SW 1271 (cell line): ENCODE measurements around the gene ZBTB14.

Experiments
- DNase-seq, 2 experiments: peaks; one replicate each; lab custom pipeline; 2025; lab: John Stamatoyannopoulos, UW

The ZBTB14 gene

GRCh38 chr18:5295231-5295920, at the start of gene ZBTB14:
Gene ZBTB14 (minus strand): TSS chr18:5295726. CDS start chr18:5293246, 2,480 bp downstream.
- DNase-seq, result peak in 1 of 2 experiments; percentile 2

- DNase-seq, result no peak
Measured at GRCh38 chr18:5339202-5339834, 43.8 kb upstream of the ZBTB14 start.

- DNase-seq, result no peak
Measured at GRCh38 chr18:5334456-5335075, 39.0 kb upstream of the ZBTB14 start.

GRCh38 chr18:5318061-5318700, 22.7 kb upstream of the ZBTB14 start:
- no peak for DNase-seq

- DNase-seq, result no peak
Measured at GRCh38 chr18:5317186-5317585, 21.7 kb upstream of the ZBTB14 start.

GRCh38 chr18:5315838-5316237, 20.3 kb upstream of the ZBTB14 start:
- DNase-seq, result no peak

GRCh38 chr18:5311301-5311989, 15.9 kb upstream of the ZBTB14 start:
- DNase-seq, result no peak

GRCh38 chr18:5309888-5310470, 14.5 kb upstream of the ZBTB14 start:
- no peak for DNase-seq

GRCh38 chr18:5305835-5306234, 10.3 kb upstream of the ZBTB14 start:
- DNase-seq, result no peak

- no peak for DNase-seq
Measured at GRCh38 chr18:5304232-5304631, 8.7 kb upstream of the ZBTB14 start.

GRCh38 chr18:5303636-5304035, 8.1 kb upstream of the ZBTB14 start:
- DNase-seq, result no peak

GRCh38 chr18:5302606-5303005, 7.1 kb upstream of the ZBTB14 start:
- no peak for DNase-seq

- DNase-seq, result no peak
Measured at GRCh38 chr18:5300476-5301010, 5.0 kb upstream of the ZBTB14 start.

GRCh38 chr18:5298156-5298852, 2.8 kb upstream of the ZBTB14 start:
- DNase-seq, result no peak

- DNase-seq, result no peak
Measured at GRCh38 chr18:5297597-5297996, 2.1 kb upstream of the ZBTB14 start.

GRCh38 chr18:5296706-5297320, 1.3 kb upstream of the ZBTB14 start:
- peak; percentile 52 to 76 for DNase-seq

- DNase-seq, result peak; percentile 80 to 81
Measured at GRCh38 chr18:5295981-5296705, 617 bp upstream of the ZBTB14 start.

- DNase-seq, result peak; percentile 3 to 7
Measured at GRCh38 chr18:5294457-5295230, 882 bp downstream of the ZBTB14 start.

GRCh38 chr18:5294113-5294456, 1.4 kb downstream of the ZBTB14 start:
- no peak for DNase-seq
